AG04449 (cell line): ENCODE results near the gene PCED1B.
"Not testable (repeated sequence)": the region's sequence is repeated elsewhere in the genome, so short reads cannot be mapped to it uniquely, and the experiment has no call there.

Source experiments
- CTCF ChIA-PET: fragments of 350-600 bp; formaldehyde crosslinking; extraction: SDS; loops from one replicate; lab custom pipeline; 2021; ENCODE audit warnings: antibody characterized with exemption; lab: Yijun Ruan, JAX
- POLR2A ChIA-PET: fragments of 400-600, 350-600 bp; formaldehyde crosslinking; extraction: SDS; loops from one replicate; lab custom pipeline; 2020; ENCODE audit warnings: antibody characterized with exemption, inconsistent platforms; lab: Yijun Ruan, JAX
- DNase-seq: peaks from one replicate; pipeline ENCODE4 v3.0.0-alpha.2; 2010; ENCODE audit warnings: low read depth, low spot score
- H3K4me3 ChIP-seq: 2 replicates; pipeline ENCODE4 v1.5.1; 2011; ENCODE audit warnings: low read depth, mild to moderate bottlenecking, control low read depth, low read length
- CTCF ChIP-seq: IDR thresholded peaks from one replicate; pipeline ENCODE4 v1.5.1; 2011; ENCODE audit warnings: mild to moderate bottlenecking, moderate library complexity, low read length, control low read depth, inconsistent platforms; ENCODE audit not compliant: insufficient read depth; ENCODE audit errors: missing control alignments

The PCED1B gene

GRCh38 chr12:47276621-47277309 lies 197.3 kb downstream of the PCED1B start:
- no peak overlapping the region for H3K4me3 ChIP-seq
- ChIA-PET POLR2A (no interaction called here), CTCF (interaction anchor here (0.9 kb wide), 1 partner anchor 180 kb away, joined by 4 read pairs; no protein-coding TSS in a partner anchor)
- no peak for TF ChIP-seq CTCF
- no peak for DNase-seq

- ChIA-PET CTCF (no interaction called here), POLR2A (interaction anchor here (0.9 to 1.1 kb wide), 2 partner anchors 51 to 198 kb away, joined by 3 to 4 read pairs; partner anchors contain the start of genes AMIGO2 and PCED1B)
- DNase-seq = peak; percentile 77
- no peak overlapping the region for H3K4me3 ChIP-seq
- no peak for TF ChIP-seq CTCF
Measured at GRCh38 chr12:47277972-47278448, 198.6 kb downstream of the PCED1B start.

GRCh38 chr12:47279758-47280157 lies 200.3 kb downstream of the PCED1B start:
- DNase-seq, H3K4me3 ChIP-seq, CTCF ChIA-PET, POLR2A ChIA-PET: not testable (repeated sequence)

GRCh38 chr12:47280543-47281300 lies 201.3 kb downstream of the PCED1B start:
- DNase-seq = no peak
- CTCF ChIA-PET = interaction anchor here (1.6 to 2.4 kb wide), 3 partner anchors 8 to 248 kb away, joined by 5 to 10 read pairs (median 5); no protein-coding TSS in a partner anchor
- H3K4me3 ChIP-seq = no peak overlapping the region
- no peak for TF ChIP-seq CTCF
- POLR2A ChIA-PET = no interaction called here

- DNase-seq = no peak
- CTCF ChIA-PET = interaction anchor here (1.2 to 2.4 kb wide), 4 partner anchors 9 to 249 kb away, joined by 4 to 10 read pairs (median 5); no protein-coding TSS in a partner anchor
Measured at GRCh38 chr12:47281667-47282171, 202.3 kb downstream of the PCED1B start.

More at GRCh38 chr12:47281667-47282171, 202.3 kb downstream of the PCED1B start:
- no peak overlapping the region for H3K4me3 ChIP-seq
- POLR2A ChIA-PET = interaction anchor here (1.2 kb wide), 1 partner anchor 204 kb away, joined by 4 read pairs; no protein-coding TSS in a partner anchor
- TF ChIP-seq CTCF = no peak
